ENCODE data around the gene TGM2. TPM values are rescaled to one million over a fixed set of nuclear protein-coding genes. Genes with fewer than 3 reads are reported as not detected.

Gene TGM2
- polyA plus RNA-seq, 2 of the 4 experiments (the other 2 are of a cell fraction), result 173 to 441 TPM

GRCh38 chr20:38190166-38190565 is 25.1 kb upstream of the TGM2 start:
- ChIA-PET POLR2A (no interaction called here), CTCF (interaction anchor here (1.1 to 19.7 kb wide), 3 partner anchors 14 to 27 kb away, joined by 3 to 350 read pairs (median 3); partner anchors contain the start of gene TGM2)
- no peak for ATAC-seq
- H3K9me3 ChIP-seq, result no peaks in the 10 kb centered on the region
- H3K27ac ChIP-seq, result peak overlapping the region in 1 of 2 experiments; percentile 58; a peak in 4 of 6 replicates
- no peak overlapping the region for H3K4me2 ChIP-seq
- no peak for DNase-seq (ENCODE audit: low read depth in 1 of 2, low spot score in 1 of 2)
- peaks cover 34% of the 10 kb centered on the region for H3K4me1 ChIP-seq
- WGBS (ENCODE audit: missing lambda C conversion rate), result 90% methylated on average over 6 of the region's 6 CpGs
- no peak for TF ChIP-seq HDAC2 (IDR thresholded peaks at IDR 0.05)
- no peak for TF ChIP-seq BHLHE40 (IDR thresholded peaks at IDR 0.05; ENCODE audit: low read depth, low read length)
- TF ChIP-seq FOSL2 (IDR thresholded peaks at IDR 0.05), result no peak
- TF ChIP-seq FOSL2 (CRISPR knock-in tag; IDR thresholded peaks at IDR 0.05), result no peak
- no peak for TF ChIP-seq EHF (CRISPR knock-in tag; IDR thresholded peaks at IDR 0.05)
- no peak for TF ChIP-seq CBX2 (IDR thresholded peaks at IDR 0.05; ENCODE audit: borderline replicate concordance, low read depth)
- no peak for TF ChIP-seq NR3C1 (IDR thresholded peaks at IDR 0.05)
- TF ChIP-seq JUNB (IDR thresholded peaks at IDR 0.05), result no peak
- TF ChIP-seq FOXS1 (CRISPR knock-in tag; IDR thresholded peaks at IDR 0.05), result no peak
- no peak for TF ChIP-seq ZNF302 (CRISPR knock-in tag; IDR thresholded peaks at IDR 0.05)
- no peak for TF ChIP-seq MYC (IDR thresholded peaks at IDR 0.05; ENCODE audit: borderline replicate concordance, low read length)
- no peak for TF ChIP-seq NFE2L2 (conservative IDR thresholded peaks at IDR 0.05; ENCODE audit: low read length)
- no peak for TF ChIP-seq SREBF2 (IDR thresholded peaks at IDR 0.05)
- no peak for TF ChIP-seq TP53 (CRISPR knock-in tag; IDR thresholded peaks at IDR 0.05)
- no peak overlapping the region for H3K4me3 ChIP-seq
- FAIRE-seq, result no peak

GRCh38 chr20:38187517-38187916 is 22.4 kb upstream of the TGM2 start:
- Histone ChIP-seq H3K4me2 (peak overlapping the region; percentile 36; the same call in 2 of the 3 replicates), H3K4me1 (peaks cover 41% of the 10 kb centered on the region), H3K9me3 (peaks cover 5% of the 10 kb centered on the region; the same call in 2 of the 3 replicates), H3K4me3 (no peak overlapping the region), H3K27ac (peak overlapping the region; percentile 55 to 87)
- TF ChIP-seq MAFK (IDR thresholded peaks at IDR 0.05; ENCODE audit: partially characterized antibody), result peak; percentile 96
- TF ChIP-seq NR3C1 (IDR thresholded peaks at IDR 0.05), result no peak
- ATAC-seq (peak in 1 of 2 experiments; percentile 68; a peak in 3 of 6 replicates), FAIRE-seq (no peak), DNase-seq (ENCODE audit: low read depth in 1 of 2, low spot score in 1 of 2) (no peak)
- ChIA-PET POLR2A (no interaction called here), CTCF (interaction anchor here (0.7 to 19.7 kb wide), 7 partner anchors 9 to 103 kb away, joined by 3 to 350 read pairs (median 4); no protein-coding TSS in a partner anchor)
- WGBS (ENCODE audit: missing lambda C conversion rate), result 86% methylated on average over 5 of the region's 5 CpGs

GRCh38 chr20:38186788-38187221 is 21.7 kb upstream of the TGM2 start:
- peak in 1 of 2 experiments; percentile 72 for DNase-seq (ENCODE audit: low read depth in 1 of 2, low spot score in 1 of 2)
- Histone ChIP-seq H3K4me2 (peak overlapping the region; percentile 36; the same call in 2 of the 3 replicates), H3K4me1 (peaks cover 37% of the 10 kb centered on the region), H3K9me3 (peaks cover 7% of the 10 kb centered on the region; the same call in 2 of the 3 replicates), H3K27ac (peak overlapping the region; percentile 55 to 87), H3K4me3 (no peak overlapping the region)
- ChIA-PET CTCF (interaction anchor here (0.9 to 19.7 kb wide), 5 partner anchors 10 to 104 kb away, joined by 3 to 350 read pairs (median 4); no protein-coding TSS in a partner anchor), POLR2A (no interaction called here)
- ATAC-seq, result peak; percentile 31 to 59; a peak in 3 of 6 replicates
- no peak for FAIRE-seq
- 35% methylated on average over 4 of the region's 5 CpGs for WGBS (ENCODE audit: missing lambda C conversion rate)
- TF ChIP-seq SMC3 (IDR thresholded peaks at IDR 0.05) (no peak), JUN (IDR thresholded peaks at IDR 0.05) (peak in 1 of 2 experiments; percentile 55; a peak in 2 of 5 replicates), RFX5 (IDR thresholded peaks at IDR 0.05) (no peak), CEBPB (IDR thresholded peaks at IDR 0.05) (peak in 1 of 2 experiments; percentile 17; a peak in 1 of 4 replicates), JUNB (IDR thresholded peaks at IDR 0.05) (peak; percentile 52; the same call in 1 of the 2 replicates), ZC3H11A (IDR thresholded peaks at IDR 0.05) (no peak), GATA3 (IDR thresholded peaks at IDR 0.05; ENCODE audit: borderline replicate concordance) (peak; percentile 57; the same call in 1 of the 2 replicates), EP300 (IDR thresholded peaks at IDR 0.05) (peak; percentile 24 to 76; a peak in 2 of 5 replicates), MAX (IDR thresholded peaks at IDR 0.05) (no peak), FOSL2 (IDR thresholded peaks at IDR 0.05) (peak; percentile 31; the same call in 1 of the 2 replicates), FOSL2 (CRISPR knock-in tag; IDR thresholded peaks at IDR 0.05) (peak; percentile 69), RNF2 (IDR thresholded peaks at IDR 0.05; ENCODE audit: borderline replicate concordance, low read depth) (no peak), HOXB5 (CRISPR knock-in tag; IDR thresholded peaks at IDR 0.05) (no peak)
